Right lobe of liver (tissue), 6 donors: ENCODE measurements around the gene GJC1. TPM values are rescaled to one million over a fixed set of nuclear protein-coding genes. Genes with fewer than 3 reads are reported as not detected.
A peak's percentile ranks its signal among the peaks of the same experiment; 100 is the strongest.

Source experiments
- ATAC-seq, 4 donors: fragments of 200-7000 bp; cut with Tn5 transposase; one replicate each; pipeline ENCODE4 v1.9.1; 2020; ENCODE audit warnings: mild to moderate bottlenecking in 4 of 4, moderate library complexity in 4 of 4
- DNase-seq, 3 donors: peaks; one replicate each; pipeline ENCODE4 v3.0.0-alpha.2; 2020
- H3K27ac ChIP-seq, 3 donors: fragments of 200-600 bp; one replicate each; pipeline ENCODE4 v1.8.0; 2022
- H3K27me3 ChIP-seq, 2 donors: fragments of 200-600 bp; one replicate each; pipeline ENCODE4 v1.8.0; 2022
- H3K36me3 ChIP-seq, 4 donors: fragments of 200-600 bp; sonication (generic) in 1 of 4; one replicate each; pipeline versions ENCODE4 v1.5.1 to v1.8.0; 2017 to 2022; ENCODE audit warnings: control low read depth in 1 of 4
- H3K4me1 ChIP-seq, 4 donors: fragments of 200-600 bp; sonication (generic) in 1 of 4; one replicate each; pipeline versions ENCODE4 v1.5.1 to v1.8.0; 2017 to 2022; ENCODE audit warnings: control low read depth in 1 of 4
- H3K4me3 ChIP-seq, 3 donors: fragments of 200-600 bp; one replicate each; pipeline ENCODE4 v1.8.0; 2022
- H3K9me3 ChIP-seq, 4 donors: fragments of 200-600 bp; sonication (generic) in 1 of 4; one replicate each; pipeline versions ENCODE4 v1.5.1 to v1.8.0; 2017 to 2022; ENCODE audit warnings: control low read depth in 1 of 4
- CTCF ChIP-seq, 4 donors: fragments of 200-600 bp in 3 of 4; fragments of 450-650 bp in 1 of 4; IDR thresholded peaks; one replicate each; pipeline versions ENCODE4 v1.5.1 to v1.8.0; 2016 to 2022; ENCODE audit warnings: antibody characterized with exemption in 4 of 4, mild to moderate bottlenecking in 2 of 4
- POLR2A ChIP-seq: fragments of 450-650 bp; IDR thresholded peaks from one replicate; pipeline ENCODE4 v1.6.1; 2017; ENCODE audit warnings: antibody characterized with exemption, mild to moderate bottlenecking
- WGBS: methylation state at CpG from one replicate; pipeline ENCODE4 v1.1.6; 2018; ENCODE audit warnings: low coverage, low lambda C conversion rate; ENCODE audit not compliant: insufficient coverage; ENCODE audit errors: missing lambda C conversion rate; 5-methylcytosine and 5-hydroxymethylcytosine counted together
- intact Hi-C, 2 donors: fragments of 100-400 bp; cut with DNase I; formaldehyde crosslinking; loops; one replicate each; pipeline versions ENCODE4 v1.11.2 to v1.14.1; 2022
- long read RNA-seq: library from polyadenylated mRNA; unstranded; transcript quantifications from one replicate; pipeline ENCODE4 v2.0.0, GENCODE V29; 2019
- total RNA-seq, 6 experiments: library from RNA; depleted of rRNA in 2 of 6; stranded (reverse); fragments of >200 nt in 2 of 6; fragmentation: NEBNext Ultra II Directional in 3 of 6; extraction: Animal tissue kit (Norgen Biotek cat#: 25700) in 3 of 6; gene quantifications; one replicate each; pipeline versions ENCODE4 v1.1.0 to v1.2.4, GENCODE V29; 2016 to 2023
- donor health status: DM: no; HTN: yes; CAD: no.
- donor health status: DM: no; HTN: no; CAD: no.
- donor health status: DM: no; HTN: no; CAD: no.
- donor health status: DM: no; HTN: yes; CAD: no.
- donor health status: DM: no; HTN: yes; CAD: no.

The GJC1 gene
- total RNA-seq = under 1 TPM; 0.18 to 0.84 (median 0.33) TPM
- long read RNA-seq = 0 reads

- intact Hi-C loops = no loop called here
- peak in 2 of 3 donors; percentile 36 to 56 for DNase-seq
- H3K27ac ChIP-seq = peak within 1 kb of the TSS in 1 of 3 donors; percentile 32
- no peaks in the 10 kb centered on the region for H3K9me3 ChIP-seq
- WGBS = 6% methylated on average over 12 of the region's 123 CpGs
- H3K36me3 ChIP-seq = no peaks in the 10 kb centered on the region
- H3K27me3 ChIP-seq = peaks cover 0 to 34% of the 10 kb centered on the region in 2 donors
- H3K4me3 ChIP-seq = peak within 1 kb of the TSS; percentile 33 to 47 (median 34)
- H3K4me1 ChIP-seq = peaks cover 0 to 15% (median 0%) of the 10 kb centered on the region in 4 donors
- TF ChIP-seq CTCF (IDR thresholded peaks at IDR 0.05) = no peak
- no peak for TF ChIP-seq POLR2A
- ATAC-seq = peak; percentile 48 to 70 (median 56)
Measured at GRCh38 chr17:44829523-44830358, at the start of gene GJC1. Gene GJC1, minus strand, starts transcription at chr17:44830287. Its CDS starts 24,470 bp downstream, at chr17:44805817.

- Histone ChIP-seq H3K27ac (no peak overlapping the region), H3K27me3 (no peaks in the 10 kb centered on the region), H3K36me3 (peaks cover 0 to 91% (median 35%) of the 10 kb centered on the region in 4 donors), H3K9me3 (no peaks in the 10 kb centered on the region), H3K4me1 (no peaks in the 10 kb centered on the region), H3K4me3 (no peak overlapping the region)
- DNase-seq (no peak), ATAC-seq (no peak)
- no peak for TF ChIP-seq CTCF (IDR thresholded peaks at IDR 0.05)
- TF ChIP-seq POLR2A = no peak
- WGBS = 84% methylated on average over 6 of the region's 6 CpGs
- intact Hi-C loops = no loop called here
Measured at GRCh38 chr17:44879376-44879775, 49.3 kb upstream of the GJC1 start.

- ATAC-seq (peak in 2 of 4 donors; percentile 32 to 43), DNase-seq (no peak)
- H3K27me3 ChIP-seq = no peaks in the 10 kb centered on the region
- peaks cover 0 to 85% (median 32%) of the 10 kb centered on the region in 4 donors for H3K36me3 ChIP-seq
- intact Hi-C loops = no loop called here
- WGBS = 39% methylated on average over 6 of the region's 6 CpGs
- H3K27ac ChIP-seq = no peak overlapping the region
- no peaks in the 10 kb centered on the region for H3K4me1 ChIP-seq
- H3K4me3 ChIP-seq = no peak overlapping the region
- TF ChIP-seq CTCF (IDR thresholded peaks at IDR 0.05) (peak; percentile 25 to 61 (median 56)), POLR2A (no peak)
- H3K9me3 ChIP-seq = no peaks in the 10 kb centered on the region
Measured at GRCh38 chr17:44878627-44879221, 48.6 kb upstream of the GJC1 start.

GRCh38 chr17:44877121-44877520, 47.0 kb upstream of the GJC1 start:
- H3K36me3 ChIP-seq = peaks cover under 1 to 82% (median 26%) of the 10 kb centered on the region in 4 donors

More at GRCh38 chr17:44877121-44877520, 47.0 kb upstream of the GJC1 start:
- intact Hi-C loops = no loop called here
- 82% methylated on average over 5 of the region's 5 CpGs for WGBS
- Histone ChIP-seq H3K4me3 (no peak overlapping the region), H3K9me3 (no peaks in the 10 kb centered on the region), H3K27me3 (no peaks in the 10 kb centered on the region), H3K4me1 (no peaks in the 10 kb centered on the region), H3K27ac (no peak overlapping the region)
- DNase-seq = no peak
- no peak for ATAC-seq
- TF ChIP-seq CTCF (IDR thresholded peaks at IDR 0.05) (no peak), POLR2A (no peak)
